Transverse colon (tissue), 4 donors: ENCODE results near the gene SLC43A1.

Source experiments
- EP300 ChIP-seq: sonication (generic); formaldehyde crosslinking; IDR thresholded peaks from one replicate; pipeline ENCODE4 v1.6.1; 2017; ENCODE audit warnings: antibody characterized with exemption, low read depth
- POLR2AphosphoS5 ChIP-seq, 3 donors: sonication (generic); formaldehyde crosslinking; IDR thresholded peaks; one replicate each; pipeline ENCODE4 v1.6.1; 2016; ENCODE audit warnings: antibody characterized with exemption in 3 of 3
- TF ChIP-seq, protein P1 (sequence below), 5 experiments: fragments of 200-600 bp in 3 of 5; fragments of 450-650 bp in 2 of 5; sonication (generic) in 3 of 5; IDR thresholded peaks; 1 replicate in 2 of 5; 2 replicates in 3 of 5; pipeline ENCODE4 v1.5.1; 2016 to 2017; ENCODE audit warnings: antibody characterized with exemption in 5 of 5, inconsistent platforms in 3 of 5, mild to moderate bottlenecking in 2 of 5, moderate library complexity in 1 of 5

DNA sequence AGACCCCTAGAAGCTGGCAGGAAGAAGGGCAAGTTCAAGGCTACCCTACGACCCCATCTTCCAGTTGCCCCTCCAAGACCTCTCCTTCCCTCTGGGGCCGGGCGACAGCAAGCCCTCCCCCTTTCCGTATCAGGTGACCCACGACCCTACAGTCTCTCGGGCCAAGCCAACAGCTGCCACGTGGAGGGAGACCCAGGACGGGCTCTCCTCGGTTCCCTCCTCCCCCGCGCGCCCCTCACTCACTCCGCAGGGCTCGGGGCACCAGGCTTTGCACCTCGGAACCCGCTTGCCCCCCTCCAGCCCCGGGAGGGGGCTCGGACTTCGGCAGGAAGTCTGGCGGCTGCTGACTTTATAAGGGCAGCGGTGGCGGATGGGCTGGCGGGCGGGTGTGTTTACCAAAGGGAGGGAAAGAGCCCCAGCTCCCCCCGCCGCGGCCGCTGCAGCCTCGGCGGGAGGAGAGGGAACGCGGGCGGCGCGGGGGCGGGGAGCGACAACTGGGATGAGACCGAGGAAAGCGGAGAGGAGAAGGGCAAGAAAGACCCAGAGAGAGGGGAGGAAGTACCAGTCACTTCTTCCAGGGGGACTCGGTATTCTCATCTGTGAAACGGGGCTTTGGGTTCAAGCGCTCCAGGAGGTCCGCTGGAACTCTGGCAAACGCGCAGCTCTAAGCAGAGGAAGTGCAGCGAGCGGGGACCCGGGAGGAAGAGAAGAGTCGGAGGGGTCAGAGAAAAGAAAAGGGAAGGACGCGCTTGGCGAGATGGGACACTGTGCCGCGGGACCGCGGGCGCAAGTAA lies 767 bp downstream of the SLC43A1 start:
- TF ChIP-seq, protein P1, sequence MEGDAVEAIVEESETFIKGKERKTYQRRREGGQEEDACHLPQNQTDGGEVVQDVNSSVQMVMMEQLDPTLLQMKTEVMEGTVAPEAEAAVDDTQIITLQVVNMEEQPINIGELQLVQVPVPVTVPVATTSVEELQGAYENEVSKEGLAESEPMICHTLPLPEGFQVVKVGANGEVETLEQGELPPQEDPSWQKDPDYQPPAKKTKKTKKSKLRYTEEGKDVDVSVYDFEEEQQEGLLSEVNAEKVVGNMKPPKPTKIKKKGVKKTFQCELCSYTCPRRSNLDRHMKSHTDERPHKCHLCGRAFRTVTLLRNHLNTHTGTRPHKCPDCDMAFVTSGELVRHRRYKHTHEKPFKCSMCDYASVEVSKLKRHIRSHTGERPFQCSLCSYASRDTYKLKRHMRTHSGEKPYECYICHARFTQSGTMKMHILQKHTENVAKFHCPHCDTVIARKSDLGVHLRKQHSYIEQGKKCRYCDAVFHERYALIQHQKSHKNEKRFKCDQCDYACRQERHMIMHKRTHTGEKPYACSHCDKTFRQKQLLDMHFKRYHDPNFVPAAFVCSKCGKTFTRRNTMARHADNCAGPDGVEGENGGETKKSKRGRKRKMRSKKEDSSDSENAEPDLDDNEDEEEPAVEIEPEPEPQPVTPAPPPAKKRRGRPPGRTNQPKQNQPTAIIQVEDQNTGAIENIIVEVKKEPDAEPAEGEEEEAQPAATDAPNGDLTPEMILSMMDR (IDR thresholded peaks at IDR 0.05): no peak
- TF ChIP-seq POLR2AphosphoS5 (IDR thresholded peaks at IDR 0.05) (no peak), EP300 (no peak)
